Breast epithelium (tissue), 4 donors: ENCODE data around the gene TMCC3. TPM values are rescaled to one million over a fixed set of nuclear protein-coding genes. Genes with fewer than 3 reads are reported as not detected.
"Not testable (repeated sequence)": the region's sequence is repeated elsewhere in the genome, so short reads cannot be mapped to it uniquely, and the experiment has no call there.

ENCODE experiments used
- DNase-seq, 2 donors: peaks; one replicate each; pipeline ENCODE4 v3.0.0-alpha.2; 2019; ENCODE audit warnings: low spot score in 2 of 2
- H3K27ac ChIP-seq, 2 donors: fragments of 200-600 bp; sonication (generic) in 1 of 2; one replicate each; pipeline ENCODE4 v1.5.1; 2016 to 2019; ENCODE audit warnings: mild to moderate bottlenecking in 1 of 2
- H3K27me3 ChIP-seq, 2 donors: fragments of 200-600 bp; sonication (generic) in 1 of 2; one replicate each; pipeline versions ENCODE4 v1.5.1 to v1.6.0; 2017 to 2019; ENCODE audit warnings: control low read depth in 1 of 2, mild to moderate bottlenecking in 1 of 2
- H3K36me3 ChIP-seq: fragments of 200-600 bp; one replicate; pipeline ENCODE4 v1.5.1; 2019
- H3K4me1 ChIP-seq, 2 donors: fragments of 200-600 bp; sonication (generic); one replicate each; pipeline ENCODE4 v1.5.1; 2016 to 2019; ENCODE audit warnings: control low read depth in 1 of 2
- H3K4me3 ChIP-seq, 3 donors: fragments of 200-600 bp; sonication (generic); 1 replicate in 2 of 3; 2 replicates in 1 of 3; pipeline ENCODE4 v1.5.1; 2016 to 2019; ENCODE audit warnings: mild to moderate bottlenecking in 3 of 3, moderate library complexity in 2 of 3
- H3K9me3 ChIP-seq, 2 donors: fragments of 200-600 bp; sonication (generic) in 1 of 2; one replicate each; pipeline ENCODE4 v1.5.1; 2016 to 2019; ENCODE audit warnings: control low read depth in 1 of 2
- CTCF ChIP-seq, 3 donors: fragments of 450-650 bp; IDR thresholded peaks; one replicate each; pipeline ENCODE4 v1.5.1; 2016 to 2017; ENCODE audit warnings: antibody characterized with exemption in 3 of 3, mild to moderate bottlenecking in 3 of 3, moderate library complexity in 3 of 3
- POLR2A ChIP-seq: fragments of 450-650 bp; IDR thresholded peaks from one replicate; pipeline ENCODE4 v1.6.1; 2016; ENCODE audit warnings: antibody characterized with exemption, mild to moderate bottlenecking, moderate library complexity
- POLR2AphosphoS5 ChIP-seq, 3 donors: sonication (generic); formaldehyde crosslinking; IDR thresholded peaks; one replicate each; pipeline ENCODE4 v1.6.1; 2017; ENCODE audit warnings: antibody characterized with exemption in 3 of 3
- intact Hi-C: fragments of 100-400 bp; cut with DNase I; formaldehyde crosslinking; loops from one replicate; pipeline ENCODE4 v1.15.1; 2023; ENCODE audit warnings: low total_unique reads
- total RNA-seq, 3 donors: library from RNA; depleted of rRNA; stranded (reverse); fragments of >200 nt; gene quantifications; one replicate each; pipeline ENCODE4 v1.1.0, GENCODE V29; 2016

TMCC3 gene
- total RNA-seq, 3 donors from 2014 or later: 8.3 to 17.0 (median 8.9) TPM

GRCh38 chr12:94550964-94551363, 99.4 kb downstream of the TMCC3 start:
- Histone ChIP-seq H3K9me3 (no peaks in the 10 kb centered on the region), H3K4me3 (no peak overlapping the region), H3K36me3 (no peaks in the 10 kb centered on the region), H3K27me3 (no peaks in the 10 kb centered on the region), H3K27ac (no peak overlapping the region), H3K4me1 (no peaks in the 10 kb centered on the region)
- DNase-seq: no peak
- TF ChIP-seq POLR2AphosphoS5 (IDR thresholded peaks at IDR 0.05) (no peak), CTCF (IDR thresholded peaks at IDR 0.05) (no peak), POLR2A (no peak)
- intact Hi-C loops: no loop called here

- H3K4me1 ChIP-seq, H3K36me3 ChIP-seq, intact Hi-C loops, H3K9me3 ChIP-seq, H3K27ac ChIP-seq, DNase-seq, H3K27me3 ChIP-seq, H3K4me3 ChIP-seq: not testable (repeated sequence)
These were observed 101.5 kb downstream of the TMCC3 start for GRCh38 chr12:94548833-94549232.

GRCh38 chr12:94545935-94546771, 104.2 kb downstream of the TMCC3 start:
- H3K4me1 ChIP-seq: no peaks in the 10 kb centered on the region
- no peaks in the 10 kb centered on the region for H3K36me3 ChIP-seq
- H3K27ac ChIP-seq: no peak overlapping the region
- DNase-seq: no peak
- TF ChIP-seq CTCF (IDR thresholded peaks at IDR 0.05): peak; percentile 15 to 70 (median 58)
- no peak for TF ChIP-seq POLR2A
- H3K4me3 ChIP-seq: no peak overlapping the region
- H3K9me3 ChIP-seq: no peaks in the 10 kb centered on the region
- intact Hi-C loops: no loop called here
- no peaks in the 10 kb centered on the region for H3K27me3 ChIP-seq

- no peaks in the 10 kb centered on the region for H3K27me3 ChIP-seq
- no peak for DNase-seq
- no peak overlapping the region for H3K4me3 ChIP-seq
- intact Hi-C loops: no loop called here
- H3K9me3 ChIP-seq: no peaks in the 10 kb centered on the region
- TF ChIP-seq POLR2A (no peak), CTCF (IDR thresholded peaks at IDR 0.05) (no peak), POLR2AphosphoS5 (IDR thresholded peaks at IDR 0.05) (no peak)
- no peaks in the 10 kb centered on the region for H3K36me3 ChIP-seq
- no peak overlapping the region for H3K27ac ChIP-seq
- no peaks in the 10 kb centered on the region for H3K4me1 ChIP-seq
These were observed 106.0 kb downstream of the TMCC3 start for GRCh38 chr12:94544355-94544754.

- Histone ChIP-seq H3K27me3 (no peaks in the 10 kb centered on the region), H3K27ac (no peak overlapping the region), H3K36me3 (no peaks in the 10 kb centered on the region), H3K4me1 (no peaks in the 10 kb centered on the region), H3K9me3 (no peaks in the 10 kb centered on the region), H3K4me3 (no peak overlapping the region)
- TF ChIP-seq CTCF (IDR thresholded peaks at IDR 0.05) (no peak), POLR2AphosphoS5 (IDR thresholded peaks at IDR 0.05) (no peak), POLR2A (no peak)
- intact Hi-C loops: no loop called here
- no peak for DNase-seq
These were observed 112.0 kb downstream of the TMCC3 start for GRCh38 chr12:94538318-94538717.
